Activated T-cell treated with anti-CD3 and anti-CD28 coated beads, Interleukin-2, amount 50 U/mL, for 72 hours (primary cell): Measurements from ENCODE around the gene ZMIZ1. TPM values are rescaled to one million over a fixed set of nuclear protein-coding genes. Genes with fewer than 3 reads are reported as not detected.
A peak's percentile ranks its signal among the peaks of the same experiment; 100 is the strongest.

Source experiments
- ATAC-seq, 2 donors: fragments of 150-1000 bp; cut with Tn5 transposase; replicated peaks in 1 of 2; 2 replicates each; pipeline ENCODE4 v1.10.0; 2021; ENCODE audit warnings: moderate library complexity in 2 of 2, mild to moderate bottlenecking in 1 of 2
- DNase-seq, 2 donors: peaks; one replicate each; pipeline ENCODE4 v3.0.0; 2021 to 2022; ENCODE audit warnings: mixed read lengths in 1 of 2
- H3K27ac Mint-ChIP-seq: one replicate; pipeline ENCODE4 v1.8.0; 2022; ENCODE audit warnings: mild to moderate bottlenecking, moderate library complexity, mixed read lengths
- H3K27me3 Mint-ChIP-seq: one replicate; pipeline ENCODE4 v1.8.0; 2022; ENCODE audit warnings: low read depth, mixed read lengths
- H3K36me3 Mint-ChIP-seq, 2 donors: one replicate each; pipeline ENCODE4 v1.8.0; 2022; ENCODE audit warnings: mixed read lengths in 2 of 2, mild to moderate bottlenecking in 1 of 2; ENCODE audit not compliant: insufficient read depth in 2 of 2
- H3K4me1 Mint-ChIP-seq: one replicate; pipeline ENCODE4 v1.8.0; 2022; ENCODE audit warnings: low read depth, mixed read lengths
- H3K4me3 Mint-ChIP-seq, 2 donors: one replicate each; pipeline ENCODE4 v1.8.0; 2022; ENCODE audit warnings: mild to moderate bottlenecking in 2 of 2, mixed read lengths in 2 of 2, moderate library complexity in 2 of 2
- H3K9me3 Mint-ChIP-seq, 2 donors: one replicate each; pipeline ENCODE4 v1.8.0; 2022; ENCODE audit warnings: mixed read lengths in 2 of 2
- total RNA-seq, 2 donors: library from RNA; stranded (reverse); gene quantifications; one replicate each; pipeline ENCODE4 v1.2.3, GENCODE V29; 2022

The ZMIZ1 gene
- total RNA-seq, 2 donors from 2014 or later = 30.6 to 37.8 TPM

GRCh38 chr10:79079490-79080355 lies 11.0 kb downstream of the ZMIZ1 start:
- Mint-ChIP-seq H3K27ac (no peak overlapping the region), H3K4me1 (peaks cover 15% of the 10 kb centered on the region)

DNA sequence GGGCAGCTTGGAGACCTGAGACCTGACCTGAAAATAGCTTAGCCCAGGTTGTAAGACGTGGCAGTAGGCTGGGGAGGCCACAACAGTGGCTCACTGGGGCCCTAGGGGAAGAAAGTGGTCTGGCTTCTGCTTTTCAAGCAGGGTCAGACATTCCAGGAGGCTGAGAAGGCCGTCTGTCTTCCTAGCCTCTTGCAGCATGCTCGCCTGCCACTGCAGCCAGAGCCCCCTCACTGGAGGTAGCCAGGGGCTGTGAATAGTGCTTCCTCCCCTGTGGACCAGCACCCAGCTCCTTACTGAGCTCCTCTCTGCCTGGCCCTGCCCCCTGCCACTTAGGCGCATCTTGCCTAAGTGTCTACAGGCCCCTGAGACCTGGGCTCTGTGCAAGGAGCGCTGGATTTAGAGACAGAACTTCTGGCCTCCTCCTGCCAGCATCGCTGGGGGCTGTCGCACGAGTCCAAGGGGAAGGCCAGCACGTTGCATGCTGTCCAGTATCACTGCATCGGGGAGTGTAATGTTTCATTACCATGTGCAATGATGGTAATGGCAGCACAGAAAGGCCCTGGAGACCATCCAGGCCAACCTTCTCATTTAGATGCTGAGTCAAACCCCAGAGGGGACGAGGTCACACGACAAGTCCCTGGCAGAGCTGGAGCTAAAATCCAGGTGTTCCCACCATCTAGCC lies 12.7 kb downstream of the ZMIZ1 start:
- Mint-ChIP-seq H3K4me3 (no peak overlapping the region), H3K27me3 (no peaks in the 10 kb centered on the region), H3K27ac (no peak overlapping the region), H3K9me3 (no peaks in the 10 kb centered on the region), H3K36me3 (no peaks in the 10 kb centered on the region), H3K4me1 (peaks cover 15% of the 10 kb centered on the region)
- no peak for DNase-seq
- no peak for ATAC-seq

More at GRCh38 chr10:79079490-79080355, 11.0 kb downstream of the ZMIZ1 start:
- no peaks in the 10 kb centered on the region for H3K27me3 Mint-ChIP-seq
- H3K36me3 Mint-ChIP-seq = no peaks in the 10 kb centered on the region
- H3K9me3 Mint-ChIP-seq = no peaks in the 10 kb centered on the region
- ATAC-seq (no peak), DNase-seq (no peak)
- H3K4me3 Mint-ChIP-seq = no peak overlapping the region

DNA sequence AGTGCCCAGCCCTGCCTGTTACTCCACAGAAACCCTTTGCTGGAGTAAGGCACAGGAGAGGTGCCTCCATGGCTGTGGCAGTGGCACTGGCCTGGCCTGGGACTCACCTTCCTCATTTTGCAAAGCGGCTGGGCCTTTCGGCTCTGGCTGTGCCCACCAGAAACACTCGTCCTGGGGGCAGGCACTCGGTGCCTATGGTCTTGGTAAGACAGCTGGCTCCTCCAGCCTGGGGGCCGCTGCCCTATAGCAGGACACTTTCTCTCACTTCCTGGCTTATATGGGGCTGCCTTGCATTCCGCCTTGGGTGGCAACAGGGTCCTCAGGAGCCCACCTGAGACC lies 13.2 kb downstream of the ZMIZ1 start:
- Mint-ChIP-seq H3K9me3 (no peaks in the 10 kb centered on the region), H3K36me3 (no peaks in the 10 kb centered on the region), H3K27ac (no peak overlapping the region), H3K4me3 (no peak overlapping the region), H3K4me1 (peaks cover 15% of the 10 kb centered on the region), H3K27me3 (no peaks in the 10 kb centered on the region)
- ATAC-seq (no peak), DNase-seq (no peak)

- ATAC-seq = no peak
- H3K27ac Mint-ChIP-seq = no peak overlapping the region
Measured at GRCh38 chr10:79082631-79083596, 14.1 kb downstream of the ZMIZ1 start.

DNA sequence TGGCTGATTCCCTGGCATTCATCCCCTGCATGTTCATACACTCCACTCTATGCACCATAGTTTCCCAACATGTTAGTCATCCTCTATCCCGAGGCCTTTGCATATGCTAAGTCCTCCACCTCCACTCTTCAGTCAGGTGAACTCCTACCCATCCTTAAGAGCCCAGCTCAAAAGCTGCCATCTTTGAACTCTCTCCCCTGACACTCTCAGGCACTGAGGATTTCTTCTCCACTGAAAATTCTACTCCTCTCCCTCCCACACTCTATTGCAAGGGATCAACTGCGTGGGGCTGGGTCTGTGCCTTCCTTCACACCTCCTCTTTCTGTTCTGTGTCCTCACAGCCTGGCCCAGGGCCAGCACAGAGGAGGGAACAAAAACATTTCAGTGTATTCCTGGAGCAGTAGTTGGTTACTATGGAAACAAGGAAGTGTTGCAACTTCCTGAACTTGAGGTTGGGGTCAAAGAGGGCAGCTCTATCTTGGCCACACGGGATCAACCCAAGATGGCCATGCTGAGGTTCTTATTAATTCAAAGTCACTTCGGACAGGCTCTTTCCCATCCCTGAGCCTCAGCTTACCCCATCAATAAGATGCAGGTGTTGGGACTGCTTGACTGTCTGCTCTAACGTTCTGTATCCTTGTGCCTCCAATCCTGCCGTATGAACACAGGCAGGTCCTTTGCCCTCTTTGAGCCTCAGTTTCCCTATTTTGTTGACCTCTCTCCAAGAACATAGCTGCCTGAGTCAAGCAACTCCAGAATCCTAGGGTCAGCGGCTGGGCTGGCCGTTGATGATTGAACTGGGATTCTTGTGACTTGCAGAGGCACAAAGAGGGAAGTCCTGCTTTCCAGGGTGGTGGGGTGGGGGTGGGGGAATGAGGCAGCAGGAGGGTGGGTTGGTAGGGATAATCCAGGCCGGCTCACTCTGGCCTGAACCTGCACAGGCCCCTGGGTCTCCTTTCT lies 15.5 kb downstream of the ZMIZ1 start:
- Mint-ChIP-seq H3K27ac (no peak overlapping the region), H3K4me1 (peaks cover 15% of the 10 kb centered on the region), H3K27me3 (no peaks in the 10 kb centered on the region), H3K36me3 (no peaks in the 10 kb centered on the region), H3K4me3 (no peak overlapping the region), H3K9me3 (no peaks in the 10 kb centered on the region)
- ATAC-seq (peak in 1 of 2 donors; percentile 42), DNase-seq (peak in 1 of 2 donors; percentile 5)

More at GRCh38 chr10:79082631-79083596, 14.1 kb downstream of the ZMIZ1 start:
- Mint-ChIP-seq H3K36me3 (no peaks in the 10 kb centered on the region), H3K4me1 (peaks cover 15% of the 10 kb centered on the region), H3K4me3 (no peak overlapping the region), H3K27me3 (no peaks in the 10 kb centered on the region), H3K9me3 (no peaks in the 10 kb centered on the region)
- no peak for DNase-seq

DNA sequence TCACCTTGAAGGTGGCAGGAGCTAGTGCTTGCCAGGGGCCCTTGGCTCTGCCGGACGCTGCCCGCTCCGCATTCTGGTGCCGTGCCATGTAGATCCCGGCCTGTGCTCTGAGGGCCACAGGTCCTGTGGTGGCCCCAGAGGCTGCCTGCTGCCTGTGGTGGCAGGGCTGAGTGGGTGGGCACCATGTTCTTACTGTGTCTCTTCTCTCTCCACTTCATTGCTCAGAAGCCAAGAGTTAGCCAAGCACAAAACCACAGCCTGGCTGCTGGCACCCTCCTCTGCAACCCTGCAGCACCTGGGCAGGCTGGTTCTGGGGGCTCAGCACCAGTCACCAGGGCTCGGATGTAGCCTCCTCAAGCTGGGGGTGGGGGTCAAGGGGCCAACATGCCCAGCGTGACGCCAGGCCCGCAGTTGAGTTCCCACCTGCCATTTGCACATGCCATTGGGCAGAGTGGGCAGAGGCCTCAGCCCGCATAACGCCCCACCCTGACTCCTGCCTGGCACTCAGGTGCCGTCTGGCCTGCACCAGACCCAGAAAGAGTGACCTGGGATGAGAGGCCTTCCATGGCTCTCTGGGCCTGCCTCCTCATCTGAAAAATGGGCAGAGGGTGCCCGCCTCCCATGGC lies 16.3 kb downstream of the ZMIZ1 start:
- no peak for DNase-seq
- ATAC-seq = no peak
- Mint-ChIP-seq H3K9me3 (no peaks in the 10 kb centered on the region), H3K27ac (no peak overlapping the region), H3K4me3 (no peak overlapping the region), H3K36me3 (no peaks in the 10 kb centered on the region), H3K27me3 (no peaks in the 10 kb centered on the region), H3K4me1 (peaks cover 18% of the 10 kb centered on the region)

DNA sequence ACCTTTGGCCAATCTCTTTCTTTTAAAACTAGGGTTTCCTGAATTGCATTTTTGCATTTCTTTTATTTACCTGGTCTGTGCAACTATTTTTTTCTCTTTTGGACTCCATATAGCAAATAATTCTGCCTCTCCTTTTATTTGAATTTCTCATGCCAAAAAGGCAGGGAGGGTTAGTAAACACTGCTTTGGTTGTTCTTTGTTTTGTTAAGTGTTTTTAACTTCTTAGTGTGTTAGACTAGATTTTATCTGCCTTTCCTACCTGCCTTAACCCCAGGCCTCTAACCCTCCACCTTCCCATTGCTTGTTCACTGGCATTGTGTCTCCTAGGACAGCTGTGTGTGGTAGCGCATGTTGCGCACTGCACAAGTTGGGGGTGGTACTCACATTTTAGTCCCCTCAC lies 18.1 kb downstream of the ZMIZ1 start:
- DNase-seq (no peak), ATAC-seq (no peak)
- no peak overlapping the region for H3K4me3 Mint-ChIP-seq
- peaks cover 29% of the 10 kb centered on the region for H3K4me1 Mint-ChIP-seq
- no peak overlapping the region for H3K27ac Mint-ChIP-seq
- no peaks in the 10 kb centered on the region for H3K9me3 Mint-ChIP-seq
- no peaks in the 10 kb centered on the region for H3K27me3 Mint-ChIP-seq
- no peaks in the 10 kb centered on the region for H3K36me3 Mint-ChIP-seq

DNA sequence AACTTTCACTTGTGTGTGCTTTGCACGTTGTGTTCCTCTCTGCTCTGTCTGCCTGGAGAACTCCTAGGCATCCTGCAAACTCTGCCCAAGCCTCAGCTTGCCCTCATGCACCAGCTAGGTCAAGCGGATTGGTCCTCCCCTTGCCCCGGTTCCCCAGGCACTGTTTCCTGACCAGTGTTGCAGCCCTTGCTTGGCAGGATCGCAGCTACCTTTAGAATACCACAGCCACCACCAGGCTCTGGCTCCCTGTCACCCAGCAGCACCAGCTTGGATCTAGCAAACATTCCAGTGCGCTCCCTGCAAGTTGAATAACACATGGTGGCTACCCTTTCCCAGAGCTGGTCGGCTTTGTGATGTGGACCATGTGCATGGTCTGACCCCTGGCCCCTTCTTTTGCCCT lies 19.0 kb downstream of the ZMIZ1 start:
- no peak overlapping the region for H3K27ac Mint-ChIP-seq

DNA sequence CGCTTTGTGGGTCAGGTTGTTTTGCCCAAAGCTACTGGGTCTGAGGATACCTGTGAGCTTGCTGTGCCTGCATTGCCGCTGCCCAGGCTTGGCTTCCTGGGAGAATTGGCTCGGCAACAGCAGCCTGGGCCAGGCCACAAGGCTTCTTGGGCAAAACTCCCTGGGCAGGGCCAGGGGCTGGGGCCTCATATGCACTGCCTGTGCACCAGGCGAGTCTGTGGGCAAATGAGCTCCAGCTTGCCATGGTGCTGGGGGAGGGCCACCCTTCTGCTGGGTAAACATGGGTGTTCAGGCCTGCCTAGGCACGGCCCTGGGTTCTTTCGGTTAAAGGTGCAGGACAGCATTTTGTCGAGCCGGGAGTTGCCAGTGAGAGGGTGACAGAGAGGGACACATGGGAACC lies 19.4 kb downstream of the ZMIZ1 start:
- no peak overlapping the region for H3K4me3 Mint-ChIP-seq
- no peaks in the 10 kb centered on the region for H3K36me3 Mint-ChIP-seq
- H3K4me1 Mint-ChIP-seq = peaks cover 26% of the 10 kb centered on the region
- no peaks in the 10 kb centered on the region for H3K27me3 Mint-ChIP-seq
- H3K9me3 Mint-ChIP-seq = no peaks in the 10 kb centered on the region
- DNase-seq (no peak), ATAC-seq (no peak)
- no peak overlapping the region for H3K27ac Mint-ChIP-seq

More for the DNA sequence above, 19.0 kb downstream of the ZMIZ1 start:
- H3K4me1 Mint-ChIP-seq = peaks cover 29% of the 10 kb centered on the region
- ATAC-seq (no peak), DNase-seq (no peak)
- H3K27me3 Mint-ChIP-seq = no peaks in the 10 kb centered on the region
- H3K9me3 Mint-ChIP-seq = no peaks in the 10 kb centered on the region
- no peak overlapping the region for H3K4me3 Mint-ChIP-seq
- no peaks in the 10 kb centered on the region for H3K36me3 Mint-ChIP-seq

- ATAC-seq (no peak), DNase-seq (no peak)
- Mint-ChIP-seq H3K9me3 (no peaks in the 10 kb centered on the region), H3K4me3 (no peak overlapping the region), H3K4me1 (peaks cover 26% of the 10 kb centered on the region), H3K27ac (no peak overlapping the region), H3K27me3 (no peaks in the 10 kb centered on the region), H3K36me3 (no peaks in the 10 kb centered on the region)
Measured at GRCh38 chr10:79088613-79089355, 20.0 kb downstream of the ZMIZ1 start.

DNA sequence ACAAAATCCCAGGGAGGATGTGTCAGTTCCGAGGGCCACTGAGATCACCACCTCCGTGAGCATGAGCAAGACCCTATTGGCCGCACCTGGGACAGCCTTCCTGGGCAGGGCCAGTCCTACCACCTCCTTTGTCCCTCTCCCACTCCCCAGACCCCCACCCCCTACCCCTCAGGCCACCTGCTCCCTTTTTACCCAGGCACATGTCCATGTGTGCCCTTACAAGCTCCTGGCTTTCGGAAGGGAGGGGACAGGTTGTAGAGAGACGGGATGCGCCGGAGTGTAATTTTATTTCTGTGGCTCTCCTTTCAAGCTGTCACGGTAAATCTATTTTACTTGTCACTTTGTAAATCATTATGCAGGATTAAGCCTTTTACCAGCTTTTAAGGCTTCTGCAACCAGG lies 20.9 kb downstream of the ZMIZ1 start:
- peaks cover 20% of the 10 kb centered on the region for H3K4me1 Mint-ChIP-seq
- ATAC-seq (no peak), DNase-seq (no peak)
- H3K36me3 Mint-ChIP-seq = no peaks in the 10 kb centered on the region
- no peaks in the 10 kb centered on the region for H3K9me3 Mint-ChIP-seq
- no peak overlapping the region for H3K4me3 Mint-ChIP-seq
- no peak overlapping the region for H3K27ac Mint-ChIP-seq
- no peaks in the 10 kb centered on the region for H3K27me3 Mint-ChIP-seq
